PC-9 (cell line): ENCODE measurements around the gene VAMP8. TPM values are rescaled to one million over a fixed set of nuclear protein-coding genes. Genes with fewer than 3 reads are reported as not detected.

Experiments
- BruUV-seq: library from RNA; stranded (reverse); fragments of 400-500 nt; replicated peaks from 2 replicates; lab custom pipeline; 2021; lab: Mats Ljungman, UMichigan
- CTCF ChIA-PET: fragments of 300-600 bp; sonication (Branson Sonifier 250); formaldehyde crosslinking; loops from one replicate; lab custom pipeline; 2022; ENCODE audit warnings: antibody characterized with exemption; lab: Charles Lee
- POLR2A ChIA-PET: fragments of 300-600 bp; sonication (Branson Sonifier 250); formaldehyde crosslinking; loops from one replicate; lab custom pipeline; 2022; ENCODE audit warnings: antibody characterized with exemption; ENCODE audit not compliant: unreplicated experiment; lab: Charles Lee
- DNase-seq, 2 experiments: peaks; one replicate each; pipeline versions ENCODE4 v3.0.0 to v3.0.0-alpha.2; 2015 to 2022; ENCODE audit warnings: mixed read lengths in 1 of 2
- H2AFZ ChIP-seq: fragments of 200-600 bp; sonication (generic); 2 replicates; pipeline ENCODE4 v1.8.1; 2017; ENCODE audit warnings: antibody characterized with exemption
- H3F3A ChIP-seq: fragments of 200-600 bp; sonication (generic); 2 replicates; pipeline ENCODE4 v1.8.1; 2017; ENCODE audit warnings: antibody characterized with exemption, mild to moderate bottlenecking, low read depth; ENCODE audit not compliant: insufficient read depth
- H3K27ac ChIP-seq: fragments of 200-600 bp; sonication (generic); 2 replicates; pipeline ENCODE4 v1.6.1; 2016; ENCODE audit warnings: mixed run types
- H3K27me3 ChIP-seq: fragments of 200-600 bp; sonication (generic); 2 replicates; pipeline ENCODE4 v1.6.1; 2016; ENCODE audit warnings: low read depth, mixed run types; ENCODE audit not compliant: insufficient read depth
- H3K36me3 ChIP-seq: fragments of 200-600 bp; sonication (generic); 2 replicates; pipeline ENCODE4 v1.6.1; 2016; ENCODE audit warnings: low read depth, mixed run types
- H3K4me1 ChIP-seq: fragments of 200-600 bp; sonication (generic); replicated peaks from 2 replicates; pipeline ENCODE4 v1.6.1; 2016; ENCODE audit warnings: mixed run types; ENCODE audit not compliant: insufficient read depth
- H3K4me2 ChIP-seq: fragments of 200-600 bp; sonication (generic); 2 replicates; pipeline ENCODE4 v1.6.1; 2017; ENCODE audit warnings: mixed run types
- H3K4me3 ChIP-seq: fragments of 200-600 bp; sonication (generic); 2 replicates; pipeline ENCODE4 v1.6.1; 2016; ENCODE audit warnings: mixed run types
- H3K79me2 ChIP-seq: fragments of 200-600 bp; sonication (generic); 2 replicates; pipeline ENCODE4 v1.6.1; 2017; ENCODE audit warnings: low read depth, mixed run types
- H3K9me2 ChIP-seq: fragments of 200-600 bp; sonication (generic); 2 replicates; pipeline ENCODE4 v1.8.1; 2017; ENCODE audit warnings: mild to moderate bottlenecking; ENCODE audit not compliant: insufficient read depth
- H3K9me3 ChIP-seq: fragments of 200-600 bp; sonication (generic); 2 replicates; pipeline ENCODE4 v1.8.1; 2016; ENCODE audit warnings: low read depth; ENCODE audit not compliant: insufficient read depth
- H4K20me1 ChIP-seq: fragments of 200-600 bp; sonication (generic); 2 replicates; pipeline ENCODE4 v1.8.1; 2017; ENCODE audit not compliant: insufficient read depth
- EZH2 ChIP-seq: fragments of 200-600 bp; sonication (generic); IDR thresholded peaks from 2 replicates; pipeline ENCODE4 v1.8.0; 2017; ENCODE audit warnings: antibody characterized with exemption, low read depth
- intact Hi-C: fragments of 100-400 bp; cut with micrococcal nuclease; formaldehyde crosslinking; loops from one replicate; pipeline ENCODE4 v1.10.0; 2022; ENCODE audit not compliant: unreplicated experiment
- total RNA-seq: library from RNA; stranded (reverse); gene quantifications from 2 replicates; pipeline ENCODE4 v1.2.3, GENCODE V29; 2021
- TF ChIP-seq, protein P1 (sequence below): fragments of 200-600 bp; sonication (generic); conservative IDR thresholded peaks from 2 replicates; pipeline ENCODE4 v1.6.1; 2017; ENCODE audit warnings: mixed run types, antibody characterized with exemption, mild to moderate bottlenecking, moderate library complexity

VAMP8 gene
- total RNA-seq, 1 experiment from 2014 or later: 124 TPM

DNA sequence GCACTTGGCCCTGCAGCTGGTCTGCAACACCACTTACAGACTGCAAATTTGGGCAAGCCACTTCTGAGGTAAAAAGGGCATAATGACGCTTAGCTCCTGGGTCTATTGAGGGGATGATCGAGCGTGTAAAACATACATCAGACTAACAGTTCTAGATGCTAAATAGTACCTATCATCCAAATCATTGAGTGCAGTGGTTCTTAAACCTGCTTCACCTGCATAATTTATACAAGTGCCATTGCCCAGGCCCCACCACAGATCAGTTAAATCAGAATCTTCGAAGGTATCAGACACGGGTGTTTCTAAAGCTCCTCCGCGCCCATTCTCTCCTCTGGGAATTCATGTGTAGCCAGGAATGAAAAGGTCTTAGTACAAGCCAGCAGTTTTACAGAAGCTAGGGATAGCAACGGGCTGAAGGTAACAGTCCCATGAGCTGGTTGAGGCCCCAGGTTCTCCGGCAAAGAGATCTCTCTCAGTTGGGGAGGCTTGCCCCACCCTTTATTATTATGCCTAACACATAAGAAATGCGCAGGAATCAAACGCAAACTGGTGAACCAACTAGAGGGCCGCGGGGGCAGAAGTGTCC, 17.4 kb downstream of the VAMP8 start:
- ChIA-PET CTCF (interaction anchor here (0.6 to 0.7 kb wide), 2 partner anchors 42 to 45 kb away, joined by 3 read pairs; no protein-coding TSS in a partner anchor), POLR2A (interaction anchor here (0.6 to 1.6 kb wide), 5 partner anchors 17 to 846 kb away, joined by 3 to 20 read pairs (median 7); partner anchors contain the start of genes C2orf68, GGCX, KDM3A and VAMP8)
- Histone ChIP-seq H2AFZ (peak overlapping the region; percentile 79), H3K9me3 (no peaks in the 10 kb centered on the region), H4K20me1 (no peaks in the 10 kb centered on the region), H3K4me3 (peak overlapping the region; percentile 86), H3K36me3 (peaks cover 8% of the 10 kb centered on the region; the same call in 1 of the 2 replicates), H3K9me2 (no peaks in the 10 kb centered on the region), H3K27ac (peak overlapping the region; percentile 53), H3K79me2 (peaks cover 30% of the 10 kb centered on the region), H3K27me3 (no peaks in the 10 kb centered on the region), H3F3A (peaks cover 11% of the 10 kb centered on the region), H3K4me2 (peak overlapping the region; percentile 80), H3K4me1 (peaks cover 25% of the 10 kb centered on the region)
- TF ChIP-seq, protein P1, sequence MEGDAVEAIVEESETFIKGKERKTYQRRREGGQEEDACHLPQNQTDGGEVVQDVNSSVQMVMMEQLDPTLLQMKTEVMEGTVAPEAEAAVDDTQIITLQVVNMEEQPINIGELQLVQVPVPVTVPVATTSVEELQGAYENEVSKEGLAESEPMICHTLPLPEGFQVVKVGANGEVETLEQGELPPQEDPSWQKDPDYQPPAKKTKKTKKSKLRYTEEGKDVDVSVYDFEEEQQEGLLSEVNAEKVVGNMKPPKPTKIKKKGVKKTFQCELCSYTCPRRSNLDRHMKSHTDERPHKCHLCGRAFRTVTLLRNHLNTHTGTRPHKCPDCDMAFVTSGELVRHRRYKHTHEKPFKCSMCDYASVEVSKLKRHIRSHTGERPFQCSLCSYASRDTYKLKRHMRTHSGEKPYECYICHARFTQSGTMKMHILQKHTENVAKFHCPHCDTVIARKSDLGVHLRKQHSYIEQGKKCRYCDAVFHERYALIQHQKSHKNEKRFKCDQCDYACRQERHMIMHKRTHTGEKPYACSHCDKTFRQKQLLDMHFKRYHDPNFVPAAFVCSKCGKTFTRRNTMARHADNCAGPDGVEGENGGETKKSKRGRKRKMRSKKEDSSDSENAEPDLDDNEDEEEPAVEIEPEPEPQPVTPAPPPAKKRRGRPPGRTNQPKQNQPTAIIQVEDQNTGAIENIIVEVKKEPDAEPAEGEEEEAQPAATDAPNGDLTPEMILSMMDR: no peak
- no peak for TF ChIP-seq EZH2
- intact Hi-C loops: no loop called here
- DNase-seq: no peak
- BruUV-seq: TSS peak; percentile 87

DNA sequence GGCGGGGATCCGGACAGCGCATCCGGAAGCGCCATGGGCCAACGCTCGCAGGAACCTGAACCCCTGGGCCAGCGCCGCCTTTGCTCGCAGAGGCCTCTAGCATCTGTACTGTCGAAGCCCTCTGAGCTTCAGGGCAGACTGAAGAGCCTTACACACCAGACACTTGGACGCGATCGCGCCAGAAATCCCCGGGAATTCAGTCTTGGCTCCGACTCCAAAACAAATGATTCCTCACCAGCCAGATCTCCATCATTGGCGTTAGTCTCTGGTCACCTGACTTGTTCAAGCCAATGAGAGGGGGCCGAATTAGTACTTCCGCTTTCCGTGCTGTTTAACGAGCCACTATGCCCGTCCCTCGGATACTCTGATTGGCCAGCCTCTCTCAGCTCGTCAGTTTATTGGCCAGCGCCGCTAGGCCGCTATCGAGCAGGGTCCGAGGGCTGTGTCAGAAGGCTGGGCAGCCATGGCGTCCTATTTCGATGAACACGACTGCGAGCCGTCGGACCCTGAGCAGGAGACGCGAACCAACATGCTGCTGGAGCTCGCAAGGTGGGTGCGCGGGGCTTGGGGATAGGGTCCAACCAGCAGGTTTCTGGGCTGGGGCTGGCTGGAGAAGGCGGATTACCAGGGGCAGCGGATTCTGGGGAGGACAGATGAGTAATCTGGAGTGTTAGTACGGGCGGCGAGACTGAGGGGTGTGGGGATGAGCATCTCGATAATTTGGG, 18.1 kb downstream of the VAMP8 start, which contains the start of gene RNF181:
RNF181 (plus strand) TSS at position 445 of the 725 bp plus-strand sequence; CDS start at position 464, 19 bp downstream.
- Histone ChIP-seq H3K36me3 (peaks cover 8% of the 10 kb centered on the region; the same call in 1 of the 2 replicates), H3K9me3 (no peaks in the 10 kb centered on the region), H3K9me2 (no peaks in the 10 kb centered on the region), H3K27me3 (no peaks in the 10 kb centered on the region), H3K79me2 (peaks cover 30% of the 10 kb centered on the region), H3K27ac (peak within 1 kb of the TSS; percentile 53), H3K4me1 (peaks cover 23% of the 10 kb centered on the region), H4K20me1 (no peaks in the 10 kb centered on the region), H3K4me3 (peak within 1 kb of the TSS; percentile 86), H3F3A (peaks cover 11% of the 10 kb centered on the region), H2AFZ (peak within 1 kb of the TSS; percentile 86), H3K4me2 (peak within 1 kb of the TSS; percentile 80)
- TF ChIP-seq EZH2: no peak
- POLR2A ChIA-PET: interaction anchor here (0.7 to 1.6 kb wide), 8 partner anchors 16 to 366 kb away, joined by 3 to 20 read pairs (median 4); partner anchors contain the start of genes C2orf68, GGCX and VAMP8
- intact Hi-C loops: no loop called here
- no TSS peak for BruUV-seq
- DNase-seq: peak; percentile 88 to 96
- CTCF ChIA-PET: interaction anchor here (0.7 kb wide), 1 partner anchor 42 kb away, joined by 3 read pairs; no protein-coding TSS in a partner anchor

DNA sequence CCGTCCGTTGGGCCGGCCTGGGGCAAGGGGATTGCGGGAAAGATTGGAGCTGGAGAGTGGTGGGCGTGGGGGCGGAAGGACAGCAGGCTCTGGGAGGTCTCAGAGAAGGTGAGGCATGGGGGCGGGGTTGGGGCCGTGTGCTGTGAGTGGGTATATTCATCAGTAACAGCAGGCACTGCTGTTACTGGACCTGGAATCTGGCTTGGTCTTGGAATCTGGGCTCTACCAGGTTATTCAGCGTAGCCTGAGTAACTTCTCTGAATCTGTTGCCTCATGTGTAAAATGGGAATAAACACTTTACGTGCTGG, 18.6 kb downstream of the VAMP8 start:
- Histone ChIP-seq H3K9me2 (no peaks in the 10 kb centered on the region), H3K9me3 (no peaks in the 10 kb centered on the region), H3K79me2 (peaks cover 30% of the 10 kb centered on the region), H3K27me3 (no peaks in the 10 kb centered on the region), H3K27ac (0 out of 2 replicates have a peak overlapping the region, but pooled peaks have one; percentile 31), H3K36me3 (peaks cover 8% of the 10 kb centered on the region; the same call in 1 of the 2 replicates), H2AFZ (peak overlapping the region; percentile 86), H3F3A (peaks cover 14% of the 10 kb centered on the region), H3K4me3 (peak overlapping the region; percentile 86), H3K4me1 (peaks cover 18% of the 10 kb centered on the region), H3K4me2 (peak overlapping the region; percentile 80), H4K20me1 (no peaks in the 10 kb centered on the region)
- ChIA-PET POLR2A (interaction anchor here (0.7 to 1.6 kb wide), 4 partner anchors 16 to 125 kb away, joined by 4 to 20 read pairs (median 6); partner anchors contain the start of genes C2orf68 and GGCX), CTCF (interaction anchor here (0.5 to 0.6 kb wide), 2 partner anchors 36 to 231 kb away, joined by 3 to 6 read pairs; no protein-coding TSS in a partner anchor)
- no TSS peak for BruUV-seq
- TF ChIP-seq EZH2: no peak
- TF ChIP-seq, protein P1: no peak
- intact Hi-C loops: no loop called here
- no peak for DNase-seq
